Activated CD8-positive, alpha-beta T cell treated with anti-CD3 and anti-CD28 coated beads for 36 hours (primary cell): ENCODE results near the gene LCT. TPM values are rescaled to one million over a fixed set of nuclear protein-coding genes. Genes with fewer than 3 reads are reported as not detected.
A peak's percentile ranks its signal among the peaks of the same experiment; 100 is the strongest.

Experiments
- ATAC-seq: fragments of 200-7000 bp; cut with Tn5 transposase; one replicate; pipeline ENCODE4 v1.10.0; 2021; ENCODE audit warnings: mild to moderate bottlenecking, moderate library complexity
- CTCF ChIA-PET: fragments of 350-600 bp; sonication (Branson Sonifier 250); formaldehyde crosslinking; loops from one replicate; lab custom pipeline; 2021; ENCODE audit warnings: antibody characterized with exemption; lab: Charles Lee
- POLR2A ChIA-PET: fragments of 350-600 bp; sonication (Branson Sonifier 250); formaldehyde crosslinking; loops from one replicate; lab custom pipeline; 2021; ENCODE audit warnings: antibody characterized with exemption; lab: Charles Lee
- DNase-seq: peaks from one replicate; pipeline ENCODE4 v3.0.0-alpha.2; 2020
- H3K27ac Mint-ChIP-seq: one replicate; pipeline ENCODE4 v1.8.0; 2021; ENCODE audit warnings: mild to moderate bottlenecking, mixed read lengths
- H3K27me3 Mint-ChIP-seq: one replicate; pipeline ENCODE4 v1.8.0; 2021; ENCODE audit warnings: mixed read lengths
- H3K36me3 Mint-ChIP-seq: one replicate; pipeline ENCODE4 v1.8.0; 2021; ENCODE audit warnings: low read depth, mixed read lengths
- H3K4me1 Mint-ChIP-seq: one replicate; pipeline ENCODE4 v1.8.0; 2021; ENCODE audit warnings: low read depth, mixed read lengths
- H3K4me3 Mint-ChIP-seq: one replicate; pipeline ENCODE4 v1.8.0; 2021; ENCODE audit warnings: mild to moderate bottlenecking, moderate library complexity, mixed read lengths
- H3K9me3 Mint-ChIP-seq: one replicate; pipeline ENCODE4 v1.8.0; 2021; ENCODE audit warnings: mixed read lengths
- intact Hi-C: fragments of 100-400 bp; cut with micrococcal nuclease; formaldehyde crosslinking; loops from one replicate; pipeline ENCODE4 v1.10.0; 2022
- total RNA-seq, 2 experiments: library from RNA; stranded (reverse); gene quantifications; one replicate each; pipeline ENCODE4 v1.2.3, GENCODE V29; 2021
- TF ChIP-seq, protein P1 (sequence below): fragments of 200-600 bp; IDR thresholded peaks from one replicate; pipeline ENCODE4 v1.8.0; 2022; ENCODE audit warnings: antibody characterized with exemption, mild to moderate bottlenecking

LCT gene
- total RNA-seq, 2 experiments from 2014 or later: 0.11 to 0.29 TPM

GRCh38 chr2:135785032-135785431 lies 52.0 kb downstream of the LCT start:
- intact Hi-C loops: no loop called here
- ChIA-PET POLR2A (interaction anchor here (0.9 to 1.2 kb wide), 2 partner anchors 35 to 90 kb away, joined by 3 read pairs; no protein-coding TSS in a partner anchor), CTCF (interaction anchor here (0.9 to 8.1 kb wide), 10 partner anchors 11 to 781 kb away, joined by 3 to 86 read pairs (median 4); no protein-coding TSS in a partner anchor)
- no peak overlapping the region for H3K27ac Mint-ChIP-seq
- H3K4me1 Mint-ChIP-seq: no peaks in the 10 kb centered on the region
- ATAC-seq (no peak), DNase-seq (no peak)
- TF ChIP-seq, protein P1, sequence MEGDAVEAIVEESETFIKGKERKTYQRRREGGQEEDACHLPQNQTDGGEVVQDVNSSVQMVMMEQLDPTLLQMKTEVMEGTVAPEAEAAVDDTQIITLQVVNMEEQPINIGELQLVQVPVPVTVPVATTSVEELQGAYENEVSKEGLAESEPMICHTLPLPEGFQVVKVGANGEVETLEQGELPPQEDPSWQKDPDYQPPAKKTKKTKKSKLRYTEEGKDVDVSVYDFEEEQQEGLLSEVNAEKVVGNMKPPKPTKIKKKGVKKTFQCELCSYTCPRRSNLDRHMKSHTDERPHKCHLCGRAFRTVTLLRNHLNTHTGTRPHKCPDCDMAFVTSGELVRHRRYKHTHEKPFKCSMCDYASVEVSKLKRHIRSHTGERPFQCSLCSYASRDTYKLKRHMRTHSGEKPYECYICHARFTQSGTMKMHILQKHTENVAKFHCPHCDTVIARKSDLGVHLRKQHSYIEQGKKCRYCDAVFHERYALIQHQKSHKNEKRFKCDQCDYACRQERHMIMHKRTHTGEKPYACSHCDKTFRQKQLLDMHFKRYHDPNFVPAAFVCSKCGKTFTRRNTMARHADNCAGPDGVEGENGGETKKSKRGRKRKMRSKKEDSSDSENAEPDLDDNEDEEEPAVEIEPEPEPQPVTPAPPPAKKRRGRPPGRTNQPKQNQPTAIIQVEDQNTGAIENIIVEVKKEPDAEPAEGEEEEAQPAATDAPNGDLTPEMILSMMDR: peak; percentile 41
- no peaks in the 10 kb centered on the region for H3K27me3 Mint-ChIP-seq
- no peak overlapping the region for H3K4me3 Mint-ChIP-seq
- H3K36me3 Mint-ChIP-seq: peaks cover 39% of the 10 kb centered on the region
- H3K9me3 Mint-ChIP-seq: no peaks in the 10 kb centered on the region

DNA sequence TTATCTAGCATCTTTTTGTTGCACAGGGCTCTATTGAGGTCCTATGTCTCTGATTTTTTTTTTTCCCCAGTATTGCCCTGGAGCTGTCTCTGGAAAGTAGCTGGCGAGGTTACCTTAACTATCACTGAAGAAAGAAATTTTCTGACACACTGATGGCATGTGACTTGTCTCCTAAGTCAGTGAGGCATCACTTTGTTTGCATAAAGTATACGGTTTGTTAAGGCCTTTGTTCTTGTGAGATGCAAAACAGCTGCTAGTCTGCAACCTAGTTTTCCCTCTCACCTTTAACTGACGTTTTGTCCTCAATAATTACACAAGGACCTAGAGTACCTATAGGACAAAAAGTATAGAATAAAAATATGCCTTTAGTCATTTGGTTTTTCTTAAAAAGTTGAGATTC lies 53.5 kb downstream of the LCT start:
- Mint-ChIP-seq H3K4me3 (no peak overlapping the region), H3K4me1 (no peaks in the 10 kb centered on the region), H3K27ac (peak overlapping the region; percentile 58), H3K36me3 (peaks cover 43% of the 10 kb centered on the region), H3K9me3 (no peaks in the 10 kb centered on the region), H3K27me3 (no peaks in the 10 kb centered on the region)
- intact Hi-C loops: no loop called here
- TF ChIP-seq, protein P1: no peak
- ATAC-seq (no peak), DNase-seq (no peak)
- ChIA-PET CTCF (interaction anchor here (0.7 to 8.1 kb wide), 7 partner anchors 14 to 779 kb away, joined by 3 to 86 read pairs (median 3); no protein-coding TSS in a partner anchor), POLR2A (no interaction called here)

- DNase-seq: no peak
- Mint-ChIP-seq H3K4me3 (no peak overlapping the region), H3K27me3 (no peaks in the 10 kb centered on the region), H3K36me3 (peaks cover 49% of the 10 kb centered on the region), H3K9me3 (no peaks in the 10 kb centered on the region), H3K27ac (no peak overlapping the region), H3K4me1 (no peaks in the 10 kb centered on the region)
- CTCF ChIA-PET: interaction anchor here (1.2 to 8.1 kb wide), 4 partner anchors 15 to 73 kb away, joined by 3 to 86 read pairs (median 3); no protein-coding TSS in a partner anchor
- intact Hi-C loops: no loop called here
- TF ChIP-seq, protein P1: no peak
- POLR2A ChIA-PET: no interaction called here
- no peak for ATAC-seq
Observed at GRCh38 chr2:135782231-135782630, 54.8 kb downstream of the LCT start.

DNA sequence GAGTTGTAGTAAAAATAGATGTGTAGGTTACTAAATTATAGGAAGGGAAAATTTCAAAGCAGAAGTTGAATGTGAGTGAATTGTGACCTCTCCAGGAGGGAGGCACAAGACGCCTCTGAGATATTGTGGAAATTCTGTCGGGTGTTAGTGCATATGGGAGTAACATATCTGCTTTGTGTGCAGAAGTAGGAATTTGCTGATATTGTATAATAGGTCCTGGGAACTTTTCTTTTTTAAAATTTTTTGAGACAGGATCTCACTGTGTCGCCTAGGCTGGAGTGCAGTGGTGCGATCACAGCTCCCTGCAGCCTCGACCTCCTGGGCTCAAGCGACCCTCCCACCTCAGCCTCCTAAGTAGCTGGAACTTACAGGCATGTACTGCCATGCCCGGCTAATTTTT lies 60.6 kb downstream of the LCT start:
- H3K36me3 Mint-ChIP-seq: peaks cover 48% of the 10 kb centered on the region
- intact Hi-C loops: no loop called here
- no peaks in the 10 kb centered on the region for H3K27me3 Mint-ChIP-seq
- DNase-seq: no peak
- peaks cover 10% of the 10 kb centered on the region for H3K4me1 Mint-ChIP-seq
- no peak overlapping the region for H3K27ac Mint-ChIP-seq
- ChIA-PET POLR2A (no interaction called here), CTCF (no interaction called here)
- H3K4me3 Mint-ChIP-seq: no peak overlapping the region
- no peaks in the 10 kb centered on the region for H3K9me3 Mint-ChIP-seq
- no peak for ATAC-seq
- TF ChIP-seq, protein P1: no peak

- Mint-ChIP-seq H3K27ac (peak overlapping the region; percentile 5), H3K36me3 (peaks cover 50% of the 10 kb centered on the region), H3K4me1 (peaks cover 10% of the 10 kb centered on the region), H3K27me3 (no peaks in the 10 kb centered on the region), H3K9me3 (no peaks in the 10 kb centered on the region), H3K4me3 (no peak overlapping the region)
- CTCF ChIA-PET: no interaction called here
- DNase-seq (no peak), ATAC-seq (no peak)
- TF ChIP-seq, protein P1: no peak
- POLR2A ChIA-PET: interaction anchor here (0.6 kb wide), 1 partner anchor 26 kb away, joined by 3 read pairs; no protein-coding TSS in a partner anchor
- intact Hi-C loops: no loop called here
Observed at GRCh38 chr2:135775420-135775819, 61.6 kb downstream of the LCT start.
